Esophagus muscularis mucosa (tissue), 4 donors: Measurements from ENCODE around the gene CRTC1. TPM values are rescaled to one million over a fixed set of nuclear protein-coding genes. Genes with fewer than 3 reads are reported as not detected.

ENCODE experiments used
- DNase-seq: peaks from one replicate; pipeline ENCODE4 v3.0.0-alpha.2; 2017; ENCODE audit errors: extremely low spot score
- H3K27ac ChIP-seq, 4 donors: fragments of 200-600 bp; sonication (generic); replicated peaks in 1 of 4; 1 replicate in 3 of 4; 2 replicates in 1 of 4; pipeline ENCODE4 v1.5.1; 2016 to 2019; ENCODE audit warnings: mild to moderate bottlenecking in 1 of 4
- H3K27me3 ChIP-seq, 4 donors: fragments of 200-600 bp; sonication (generic); one replicate each; pipeline versions ENCODE4 v1.5.1 to v1.6.0; 2016 to 2019
- H3K36me3 ChIP-seq, 4 donors: fragments of 200-600 bp; sonication (generic); one replicate each; pipeline ENCODE4 v1.5.1; 2016 to 2019
- H3K4me1 ChIP-seq, 4 donors: fragments of 200-600 bp; sonication (generic); one replicate each; pipeline ENCODE4 v1.5.1; 2016 to 2019
- H3K4me3 ChIP-seq, 4 donors: fragments of 200-600 bp; sonication (generic); 1 replicate in 2 of 4; 2 replicates in 2 of 4; pipeline ENCODE4 v1.5.1; 2016 to 2019; ENCODE audit warnings: mild to moderate bottlenecking in 4 of 4, moderate library complexity in 1 of 4
- H3K9me3 ChIP-seq, 4 donors: fragments of 200-600 bp; sonication (generic); 1 replicate in 3 of 4; 2 replicates in 1 of 4; pipeline ENCODE4 v1.5.1; 2016 to 2019
- CTCF ChIP-seq, 3 experiments: fragments of 200-600 bp in 2 of 3; fragments of 450-650 bp in 1 of 3; sonication (generic) in 2 of 3; IDR thresholded peaks; one replicate each; pipeline ENCODE4 v1.5.1; 2017 to 2019; ENCODE audit warnings: antibody characterized with exemption in 3 of 3, mild to moderate bottlenecking in 2 of 3, moderate library complexity in 1 of 3
- EP300 ChIP-seq: sonication (generic); formaldehyde crosslinking; IDR thresholded peaks from one replicate; pipeline ENCODE4 v1.6.1; 2017; ENCODE audit warnings: antibody characterized with exemption
- POLR2A ChIP-seq: fragments of 450-650 bp; IDR thresholded peaks from one replicate; pipeline ENCODE4 v1.6.1; 2017; ENCODE audit warnings: antibody characterized with exemption, moderate library complexity, mild to moderate bottlenecking, low read depth
- POLR2AphosphoS5 ChIP-seq, 2 donors: sonication (generic); formaldehyde crosslinking; IDR thresholded peaks; one replicate each; pipeline ENCODE4 v1.6.1; 2017; ENCODE audit warnings: antibody characterized with exemption in 2 of 2
- WGBS: methylation state at CpG from one replicate; pipeline ENCODE4 v1.1.5; 2018; 5-methylcytosine and 5-hydroxymethylcytosine counted together
- intact Hi-C: fragments of 100-400 bp; cut with DNase I; formaldehyde crosslinking; loops from one replicate; pipeline ENCODE4 v1.15.1; 2023
- total RNA-seq, 4 donors: library from RNA; depleted of rRNA; stranded (reverse); fragments of >200 nt; gene quantifications; one replicate each; pipeline versions ENCODE4 v1.1.0 to v1.2.1, GENCODE V29; 2016

The CRTC1 gene
- total RNA-seq, 4 donors from 2014 or later: 5.3 to 10.1 (median 6.6) TPM

DNA sequence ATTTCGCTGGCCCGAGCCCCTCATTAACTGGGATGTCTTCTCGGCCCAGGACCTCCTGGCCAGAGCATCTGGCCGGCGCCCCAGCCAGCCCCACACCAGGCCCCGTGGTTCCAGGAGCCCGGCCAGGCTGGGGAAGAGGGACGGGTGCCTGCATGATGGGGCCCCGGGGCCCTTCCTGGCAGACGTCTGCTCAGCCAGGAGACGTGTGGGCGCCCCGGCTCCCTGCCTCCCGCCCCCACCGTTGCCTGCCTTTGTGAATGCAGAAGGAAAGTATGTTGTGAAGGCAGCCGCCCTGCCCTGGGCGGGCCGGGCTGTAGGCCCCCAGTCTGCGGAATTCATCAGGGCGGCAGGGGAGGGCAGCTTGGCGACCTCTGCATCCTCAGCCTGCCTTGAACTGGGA, 112.1 kb downstream of the CRTC1 start:
- no peak overlapping the region for H3K4me3 ChIP-seq
- DNase-seq: no peak
- TF ChIP-seq POLR2AphosphoS5 (IDR thresholded peaks at IDR 0.05) (no peak), CTCF (IDR thresholded peaks at IDR 0.05) (no peak), POLR2A (no peak), EP300 (no peak)
- intact Hi-C loops: no loop called here
- no peaks in the 10 kb centered on the region for H3K9me3 ChIP-seq
- peaks cover 5 to 17% (median 14%) of the 10 kb centered on the region in 4 donors for H3K4me1 ChIP-seq
- peaks cover 4 to 91% (median 17%) of the 10 kb centered on the region in 4 donors for H3K27me3 ChIP-seq
- no peaks in the 10 kb centered on the region for H3K36me3 ChIP-seq
- H3K27ac ChIP-seq: no peak overlapping the region
- WGBS: 75% methylated on average over 1 of the region's 21 CpGs

DNA sequence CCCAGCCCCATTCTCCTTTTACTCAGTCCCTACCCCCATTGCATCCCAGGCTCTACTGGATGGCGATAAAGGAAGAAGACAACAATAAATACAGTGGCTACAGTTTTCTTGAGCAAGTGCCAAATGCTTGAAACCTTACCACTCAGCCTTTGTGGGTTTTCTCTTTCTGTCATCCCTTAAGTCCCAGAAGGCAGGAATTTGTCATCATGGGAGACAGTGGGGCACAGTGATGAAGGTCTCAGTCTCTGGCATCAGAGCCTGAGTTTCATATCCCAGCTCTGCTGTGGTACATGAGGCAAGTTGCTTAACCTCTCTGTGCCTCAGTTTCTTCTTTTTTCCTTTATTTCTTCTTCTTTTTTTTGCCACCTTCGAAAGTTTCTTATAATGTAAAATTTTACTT, 112.8 kb downstream of the CRTC1 start:
- Histone ChIP-seq H3K36me3 (no peaks in the 10 kb centered on the region), H3K9me3 (no peaks in the 10 kb centered on the region), H3K4me1 (peaks cover 0 to 10% (median 7%) of the 10 kb centered on the region in 4 donors), H3K27ac (no peak overlapping the region), H3K27me3 (peaks cover 0 to 91% (median 10%) of the 10 kb centered on the region in 4 donors), H3K4me3 (no peak overlapping the region)
- intact Hi-C loops: no loop called here
- DNase-seq: no peak
- 83% methylated on average over 2 of the region's 2 CpGs for WGBS
- TF ChIP-seq CTCF (IDR thresholded peaks at IDR 0.05) (no peak), EP300 (no peak), POLR2AphosphoS5 (IDR thresholded peaks at IDR 0.05) (no peak), POLR2A (no peak)

DNA sequence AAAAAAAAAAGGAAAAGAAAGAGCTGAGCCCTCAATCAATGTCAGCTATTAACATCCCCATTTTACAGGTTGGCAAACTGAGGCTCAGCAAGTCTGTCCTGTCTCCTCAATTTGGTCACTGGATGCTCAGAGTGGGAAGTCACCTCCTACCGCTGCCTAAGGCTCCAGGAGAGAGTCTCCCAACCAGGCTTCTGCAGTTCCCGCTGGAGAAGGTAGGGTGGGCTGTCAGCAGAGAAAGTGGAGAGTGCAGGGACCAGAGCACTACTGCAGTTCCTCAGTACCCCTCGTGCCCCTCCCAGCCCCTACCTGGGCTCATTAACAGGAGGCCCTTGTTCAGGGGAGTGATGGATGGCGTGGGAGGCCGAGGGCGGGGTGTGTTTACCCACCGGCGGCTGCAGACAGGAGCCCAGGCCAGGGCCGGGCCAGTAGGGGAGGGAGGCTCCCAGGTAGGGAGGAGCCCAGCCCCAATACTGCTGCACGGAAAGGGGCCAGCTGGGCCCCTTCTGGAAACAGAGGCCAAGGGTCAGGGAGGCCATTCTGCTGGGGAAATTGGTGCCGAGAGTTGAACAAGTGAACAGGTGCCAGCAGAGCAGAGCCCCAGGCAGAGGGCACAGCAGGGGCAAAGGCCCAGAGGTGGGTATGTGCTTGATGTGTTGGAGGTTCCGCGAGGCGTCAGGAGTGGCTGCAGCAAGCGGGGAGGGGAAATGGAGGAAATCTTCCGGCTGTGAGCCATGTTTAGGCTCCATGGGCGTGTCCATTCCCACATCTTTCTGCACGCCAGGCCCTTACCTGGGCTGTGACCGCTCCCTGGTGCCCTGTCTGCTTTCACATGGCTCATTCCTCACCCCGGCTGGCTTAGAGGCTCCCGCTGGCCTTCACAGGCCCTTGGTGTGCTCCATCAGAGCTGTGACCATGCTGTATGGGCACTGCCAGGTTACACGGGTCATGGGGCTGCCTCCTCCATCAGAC, 115.2 kb downstream of the CRTC1 start:
- H3K9me3 ChIP-seq: no peaks in the 10 kb centered on the region
- H3K27me3 ChIP-seq: peaks cover 0 to 84% (median 0%) of the 10 kb centered on the region in 4 donors

GRCh38 chr19:18799389-18799970, 116.0 kb downstream of the CRTC1 start:
- no peak for DNase-seq
- H3K27me3 ChIP-seq: peaks cover 0 to 86% (median 0%) of the 10 kb centered on the region in 4 donors
- H3K36me3 ChIP-seq: no peaks in the 10 kb centered on the region
- H3K4me1 ChIP-seq: peaks cover 0 to 7% (median 6%) of the 10 kb centered on the region in 4 donors
- intact Hi-C loops: no loop called here
- H3K27ac ChIP-seq: no peak overlapping the region
- no peak for TF ChIP-seq EP300
- no peak for TF ChIP-seq CTCF (IDR thresholded peaks at IDR 0.05)
- no peak for TF ChIP-seq POLR2AphosphoS5 (IDR thresholded peaks at IDR 0.05)
- TF ChIP-seq POLR2A: no peak
- no peak overlapping the region for H3K4me3 ChIP-seq
- no peaks in the 10 kb centered on the region for H3K9me3 ChIP-seq

More for the DNA sequence above, 115.2 kb downstream of the CRTC1 start:
- TF ChIP-seq POLR2A (no peak), POLR2AphosphoS5 (IDR thresholded peaks at IDR 0.05) (no peak)
- 48% methylated on average over 18 of the region's 22 CpGs for WGBS
- Histone ChIP-seq H3K36me3 (no peaks in the 10 kb centered on the region), H3K27ac (no peak overlapping the region), H3K4me3 (no peak overlapping the region), H3K4me1 (peaks cover 0 to 7% (median 6%) of the 10 kb centered on the region in 4 donors)
- no peak for DNase-seq
- intact Hi-C loops: no loop called here

DNA sequence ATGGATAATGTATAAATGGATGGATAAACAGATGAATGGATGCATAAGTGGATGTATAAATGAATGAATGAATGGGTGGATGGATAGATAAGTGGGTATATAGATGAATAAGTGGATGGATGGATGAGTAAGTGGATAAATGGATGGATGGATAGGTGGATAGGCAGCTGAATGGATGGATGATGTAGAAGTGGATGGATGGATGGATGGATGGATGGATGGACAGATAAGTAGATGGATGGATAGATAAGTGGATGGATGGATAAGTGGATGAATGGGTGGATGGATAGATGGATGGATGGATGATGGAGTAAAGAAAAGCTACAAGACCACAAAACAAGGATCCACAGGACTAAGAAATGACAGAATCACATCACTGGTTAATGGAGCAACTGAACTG, 116.6 kb downstream of the CRTC1 start:
- Histone ChIP-seq H3K4me3 (no peak overlapping the region), H3K27ac (no peak overlapping the region), H3K27me3 (peaks cover 0 to 84% (median 0%) of the 10 kb centered on the region in 4 donors), H3K9me3 (no peaks in the 10 kb centered on the region), H3K4me1 (peaks cover 0 to 7% (median 6%) of the 10 kb centered on the region in 4 donors), H3K36me3 (no peaks in the 10 kb centered on the region)
- TF ChIP-seq POLR2AphosphoS5 (IDR thresholded peaks at IDR 0.05) (no peak), CTCF (IDR thresholded peaks at IDR 0.05) (no peak), EP300 (no peak), POLR2A (no peak)
- DNase-seq: no peak
- intact Hi-C loops: no loop called here
